ENCODE measurements around the gene OR8D1. TPM values are rescaled to one million over a fixed set of nuclear protein-coding genes. Genes with fewer than 3 reads are reported as not detected.

Gene OR8D1
- total RNA-seq, result not detected in 2 replicates

GRCh38 chr11:124313849-124314248 is at the start of gene OR8D1:
Gene OR8D1 (minus strand): TSS chr11:124313949. CDS start chr11:124310766, 3,183 bp downstream.

GRCh38 chr11:124320097-124320496 is 6.3 kb upstream of the OR8D1 start, which contains the start of gene OR8D2:
Gene OR8D2 (minus strand): TSS chr11:124320197. CDS start chr11:124320197, 0 bp downstream.

GRCh38 chr11:124256076-124256475 is 57.7 kb downstream of the OR8D1 start, which contains the start of gene OR8G5:
Gene OR8G5 (plus strand): TSS chr11:124256376. CDS start chr11:124264932, 8,556 bp downstream.

Other genes with a start within 250 kb of the OR8D1 start
- 14.9 and 18.2 TPM in 2 replicates for gene VWA5A, start 198.5 kb downstream of the OR8D1 start, total RNA-seq
- under 0.01 TPM in 1 of 2 replicates, not detected in the other for gene OR10D3, start 130.6 kb downstream of the OR8D1 start, total RNA-seq
- not detected in 2 replicates for gene OR8G1, start 72.9 kb downstream of the OR8D1 start, total RNA-seq
- gene OR8G5, start 57.6 kb downstream of the OR8D1 start, total RNA-seq, result not detected in 2 replicates
- not detected in 2 replicates for gene OR8D2, start 6.2 kb upstream of the OR8D1 start, total RNA-seq
- not detected in 2 replicates for gene OR8B2, start 70.5 kb upstream of the OR8D1 start, total RNA-seq
- gene OR8B3, start 85.1 kb upstream of the OR8D1 start, total RNA-seq, result not detected in 2 replicates
- not detected in 2 replicates for gene OR8B4, start 110.9 kb upstream of the OR8D1 start, total RNA-seq
- gene OR8B8, start 131.7 kb upstream of the OR8D1 start, total RNA-seq, result not detected in 2 replicates
- gene OR8B12, start 229.7 kb upstream of the OR8D1 start, total RNA-seq, result not detected in 2 replicates